ENCODE data around the gene ZNF827. TPM values are rescaled to one million over a fixed set of nuclear protein-coding genes. Genes with fewer than 3 reads are reported as not detected.

The ZNF827 gene
- total RNA-seq, 4 donors from 2014 or later = 7.2 to 16.1 (median 10.9) TPM

DNA sequence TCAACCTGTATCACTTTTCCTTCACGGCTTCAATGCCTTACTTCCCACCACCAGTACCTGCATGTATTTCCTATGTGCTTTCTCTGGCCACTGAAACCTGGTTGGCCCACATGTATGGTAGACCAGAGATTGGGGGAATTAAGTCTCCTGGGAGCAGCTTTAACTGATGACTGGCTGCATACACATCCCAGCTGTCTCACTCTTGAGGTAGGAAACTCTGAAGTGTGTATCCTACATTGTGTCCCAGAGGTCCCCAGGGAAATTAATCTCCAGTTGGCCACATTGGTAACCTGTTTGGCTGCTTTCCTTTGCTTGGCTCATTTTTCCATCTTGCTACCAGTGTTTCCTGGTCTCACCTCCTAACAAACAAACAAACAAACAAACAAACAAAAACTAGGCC, 124.4 kb downstream of the ZNF827 start:
- intact Hi-C loops (cut with DNase I; ENCODE audit: low total_unique reads) = loop anchor here (10.0 kb wide), 1 partner anchor 329 kb away; the partner anchor contains the start of gene SMAD1
- TF ChIP-seq, protein P1, sequence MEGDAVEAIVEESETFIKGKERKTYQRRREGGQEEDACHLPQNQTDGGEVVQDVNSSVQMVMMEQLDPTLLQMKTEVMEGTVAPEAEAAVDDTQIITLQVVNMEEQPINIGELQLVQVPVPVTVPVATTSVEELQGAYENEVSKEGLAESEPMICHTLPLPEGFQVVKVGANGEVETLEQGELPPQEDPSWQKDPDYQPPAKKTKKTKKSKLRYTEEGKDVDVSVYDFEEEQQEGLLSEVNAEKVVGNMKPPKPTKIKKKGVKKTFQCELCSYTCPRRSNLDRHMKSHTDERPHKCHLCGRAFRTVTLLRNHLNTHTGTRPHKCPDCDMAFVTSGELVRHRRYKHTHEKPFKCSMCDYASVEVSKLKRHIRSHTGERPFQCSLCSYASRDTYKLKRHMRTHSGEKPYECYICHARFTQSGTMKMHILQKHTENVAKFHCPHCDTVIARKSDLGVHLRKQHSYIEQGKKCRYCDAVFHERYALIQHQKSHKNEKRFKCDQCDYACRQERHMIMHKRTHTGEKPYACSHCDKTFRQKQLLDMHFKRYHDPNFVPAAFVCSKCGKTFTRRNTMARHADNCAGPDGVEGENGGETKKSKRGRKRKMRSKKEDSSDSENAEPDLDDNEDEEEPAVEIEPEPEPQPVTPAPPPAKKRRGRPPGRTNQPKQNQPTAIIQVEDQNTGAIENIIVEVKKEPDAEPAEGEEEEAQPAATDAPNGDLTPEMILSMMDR (IDR thresholded peaks at IDR 0.05 in 4 of 5, conservative IDR thresholded peaks at IDR 0.05 in 1 of 5) = no peak
- no peak for TF ChIP-seq POLR2A (IDR thresholded peaks at IDR 0.05)
- in situ Hi-C loops (cut with MboI; ENCODE audit: low sequenced_read_pairs in 4 of 4) = no loop called here

DNA sequence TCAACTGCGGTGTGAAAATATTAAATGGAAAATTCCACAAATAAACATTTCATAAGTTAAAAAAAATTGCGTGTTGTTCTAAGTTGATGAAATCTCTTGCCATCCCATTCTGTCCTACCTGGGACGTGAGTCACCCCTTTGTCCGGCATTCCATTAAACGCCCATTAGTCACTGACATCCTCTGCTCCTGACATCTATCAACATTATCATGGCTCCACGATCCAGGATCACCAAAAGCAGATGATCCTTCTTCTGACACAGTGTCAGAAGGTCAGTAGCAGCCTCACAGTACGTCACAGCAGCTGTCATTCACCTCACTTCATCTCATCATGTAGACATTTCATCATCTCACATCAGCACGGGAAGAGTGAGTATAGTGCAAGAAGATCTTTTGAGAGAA, 125.7 kb downstream of the ZNF827 start:
- Histone ChIP-seq H3K4me3 (no peak overlapping the region), H3K27ac (no peak overlapping the region), H3K36me3 (no peaks in the 10 kb centered on the region), H3K27me3 (no peaks in the 10 kb centered on the region), H3K4me1 (peaks cover 0 to 5% of the 10 kb centered on the region in 2 donors), H3K9me3 (no peaks in the 10 kb centered on the region)
- in situ Hi-C loops (cut with MboI; ENCODE audit: low sequenced_read_pairs in 4 of 4) (no loop called here), intact Hi-C loops (cut with DNase I; ENCODE audit: low total_unique reads) (loop anchor here (10.0 kb wide), 1 partner anchor 328 kb away; the partner anchor contains the start of gene SMAD1)
- DNase-seq (no peak), ATAC-seq (no peak)
- TF ChIP-seq, protein P1 (IDR thresholded peaks at IDR 0.05 in 4 of 5, conservative IDR thresholded peaks at IDR 0.05 in 1 of 5) = no peak
- TF ChIP-seq POLR2A (IDR thresholded peaks at IDR 0.05) = no peak

More for the DNA sequence above, 124.4 kb downstream of the ZNF827 start:
- DNase-seq = no peak
- H3K4me3 ChIP-seq = no peak overlapping the region
- H3K36me3 ChIP-seq = no peaks in the 10 kb centered on the region
- H3K27me3 ChIP-seq = no peaks in the 10 kb centered on the region
- H3K9me3 ChIP-seq = no peaks in the 10 kb centered on the region
- H3K4me1 ChIP-seq = peaks cover 12 to 13% of the 10 kb centered on the region in 2 donors
- no peak for ATAC-seq
- H3K27ac ChIP-seq = no peak overlapping the region

DNA sequence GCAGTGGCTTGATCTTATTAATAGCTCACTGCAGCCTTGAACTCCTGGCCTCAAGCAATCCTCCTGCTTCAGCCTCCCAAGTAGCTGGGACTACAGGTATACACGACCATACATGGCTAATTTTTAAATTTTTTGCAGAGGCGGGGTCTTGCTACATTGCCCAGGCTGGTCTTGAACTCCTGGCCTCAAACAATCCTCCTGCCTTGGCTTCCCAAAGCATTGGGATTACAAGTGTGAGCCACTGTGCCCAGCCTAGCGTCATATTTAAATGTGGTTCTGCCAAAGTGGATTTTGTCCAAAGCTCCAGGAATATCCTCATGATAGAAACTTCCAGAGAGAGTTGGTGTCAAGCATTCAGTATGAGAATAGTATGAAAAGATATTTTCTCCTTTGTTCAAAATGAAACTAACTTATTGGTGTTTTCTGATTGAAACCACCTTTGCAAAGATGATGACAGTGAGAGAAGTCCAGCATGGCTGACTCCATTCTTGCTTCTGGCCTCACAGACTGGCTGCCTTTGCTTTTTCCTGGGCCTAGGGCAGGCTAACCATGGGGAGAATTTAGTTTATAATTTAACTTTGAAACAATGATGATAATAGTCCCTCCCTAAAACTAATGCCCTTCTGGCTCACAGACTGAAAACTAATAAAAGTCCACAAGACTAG, 129.6 kb downstream of the ZNF827 start:
- Histone ChIP-seq H3K27ac (peak overlapping the region in 2 of 4 donors; percentile 10 to 58), H3K9me3 (no peaks in the 10 kb centered on the region), H3K36me3 (no peaks in the 10 kb centered on the region), H3K4me3 (no peak overlapping the region), H3K4me1 (peaks cover 20 to 26% of the 10 kb centered on the region in 2 donors), H3K27me3 (no peaks in the 10 kb centered on the region)
- TF ChIP-seq, protein P1 (IDR thresholded peaks at IDR 0.05 in 4 of 5, conservative IDR thresholded peaks at IDR 0.05 in 1 of 5) = no peak
- TF ChIP-seq POLR2A (IDR thresholded peaks at IDR 0.05) = no peak
- DNase-seq (no peak), ATAC-seq (no peak)
- intact Hi-C loops (cut with DNase I; ENCODE audit: low total_unique reads) = loop anchor here (10.0 kb wide), 1 partner anchor 716 kb away; the partner anchor contains the start of gene SLC10A7
- in situ Hi-C loops (cut with MboI; ENCODE audit: low sequenced_read_pairs in 4 of 4) = no loop called here

DNA sequence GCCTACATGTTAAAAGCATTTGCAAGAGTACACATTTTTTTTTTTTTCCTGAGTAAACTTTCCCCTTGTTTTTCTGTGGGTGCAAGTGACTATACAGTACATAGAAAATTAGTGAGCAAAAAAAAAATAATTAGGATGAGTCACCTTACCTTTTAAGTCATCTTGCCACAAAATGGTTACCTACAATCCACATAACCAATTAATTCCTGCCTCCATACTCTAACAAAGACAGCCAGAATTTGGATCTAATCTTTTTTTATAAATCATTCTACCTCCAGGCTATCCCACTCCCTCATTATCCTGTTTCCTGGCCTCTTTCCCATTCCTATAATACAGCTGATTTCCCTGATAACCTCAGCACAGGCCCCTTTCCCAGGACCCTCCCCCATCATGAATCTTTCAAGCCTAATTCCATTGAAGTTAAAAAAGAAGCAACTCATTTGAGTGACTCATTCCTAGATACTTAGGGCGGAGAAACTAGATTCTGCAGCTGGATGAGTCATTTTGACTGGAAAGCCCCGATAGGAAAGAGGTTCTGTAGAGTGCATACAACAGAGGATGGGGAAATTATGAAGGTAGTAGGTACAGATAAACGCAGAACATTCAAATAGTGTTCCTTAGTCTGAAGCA, 130.5 kb downstream of the ZNF827 start:
- no peaks in the 10 kb centered on the region for H3K9me3 ChIP-seq
- DNase-seq = no peak
- H3K27ac ChIP-seq = peak overlapping the region in 2 of 4 donors; percentile 10 to 58
- peaks cover 23 to 30% of the 10 kb centered on the region in 2 donors for H3K4me1 ChIP-seq
- ATAC-seq = peak; percentile 67 to 71
- no peaks in the 10 kb centered on the region for H3K36me3 ChIP-seq
- no peak for TF ChIP-seq POLR2A (IDR thresholded peaks at IDR 0.05)
- TF ChIP-seq, protein P1 (IDR thresholded peaks at IDR 0.05 in 4 of 5, conservative IDR thresholded peaks at IDR 0.05 in 1 of 5) = no peak
- H3K4me3 ChIP-seq = no peak overlapping the region
- no peaks in the 10 kb centered on the region for H3K27me3 ChIP-seq
- in situ Hi-C loops (cut with MboI; ENCODE audit: low sequenced_read_pairs in 4 of 4) (no loop called here), intact Hi-C loops (cut with DNase I; ENCODE audit: low total_unique reads) (loop anchor here (10.0 kb wide), 1 partner anchor 717 kb away; the partner anchor contains the start of gene SLC10A7)

Data from gastrocnemius medialis (tissue), 4 donors.